NCI-H82 treated with DMSO at 0.1 percent for 48 hours (cell line): ENCODE results near the gene PCDH10.
"Not testable (repeated sequence)": the region's sequence is repeated elsewhere in the genome, so short reads cannot be mapped to it uniquely, and the experiment has no call there.

Source experiments
- DNase-seq: peaks from one replicate; lab custom pipeline; 2025; ENCODE audit not compliant: unreplicated experiment; lab: John Stamatoyannopoulos, UW

The PCDH10 gene

DNA sequence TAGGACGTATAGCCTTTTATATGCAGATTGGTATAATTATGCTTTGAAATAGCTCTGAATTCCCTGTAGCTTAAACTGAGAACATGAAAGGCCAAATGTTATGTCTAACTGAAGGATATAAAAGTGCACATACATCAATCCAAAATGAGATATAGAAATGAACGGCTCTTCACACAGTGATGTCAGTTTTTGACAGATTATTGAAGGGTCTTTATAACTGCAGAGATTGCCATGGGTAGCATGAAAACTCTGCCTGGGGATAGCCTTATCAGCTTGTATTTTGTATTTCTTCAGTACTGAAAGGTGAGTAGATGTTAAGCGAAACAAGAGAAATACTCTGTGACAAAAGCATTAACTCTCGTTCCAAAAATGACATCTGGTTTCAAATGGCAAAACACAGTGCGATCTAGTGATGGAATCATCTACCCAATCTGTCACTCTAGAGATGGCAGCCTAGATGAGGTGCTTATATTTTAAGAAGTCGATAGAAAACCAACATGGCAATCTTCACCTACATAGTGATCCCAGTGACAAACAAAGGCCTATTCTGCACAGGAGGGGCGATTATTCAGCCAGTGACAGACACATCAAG is 59.7 kb downstream of the PCDH10 start:
- no peak for DNase-seq

DNA sequence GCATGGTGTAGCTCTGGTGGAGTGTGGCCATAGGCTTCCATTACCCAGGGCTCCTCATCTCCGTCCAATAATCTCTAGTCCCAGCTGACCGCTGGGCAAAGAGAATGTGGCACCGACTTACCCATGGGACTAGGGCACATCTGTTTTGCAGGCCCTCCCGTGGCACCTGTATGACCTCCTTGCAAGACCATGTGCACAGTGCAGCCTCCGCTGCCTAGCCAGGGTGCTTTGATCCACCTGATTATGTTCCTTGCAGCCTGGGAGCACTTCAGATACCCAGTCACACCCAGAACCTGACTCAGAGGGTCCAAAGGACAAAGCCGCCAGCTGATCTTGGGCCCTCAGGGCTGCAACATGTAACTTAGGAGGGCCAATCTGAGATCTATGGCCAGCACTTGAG is 84.8 kb downstream of the PCDH10 start:
- no peak for DNase-seq

DNA sequence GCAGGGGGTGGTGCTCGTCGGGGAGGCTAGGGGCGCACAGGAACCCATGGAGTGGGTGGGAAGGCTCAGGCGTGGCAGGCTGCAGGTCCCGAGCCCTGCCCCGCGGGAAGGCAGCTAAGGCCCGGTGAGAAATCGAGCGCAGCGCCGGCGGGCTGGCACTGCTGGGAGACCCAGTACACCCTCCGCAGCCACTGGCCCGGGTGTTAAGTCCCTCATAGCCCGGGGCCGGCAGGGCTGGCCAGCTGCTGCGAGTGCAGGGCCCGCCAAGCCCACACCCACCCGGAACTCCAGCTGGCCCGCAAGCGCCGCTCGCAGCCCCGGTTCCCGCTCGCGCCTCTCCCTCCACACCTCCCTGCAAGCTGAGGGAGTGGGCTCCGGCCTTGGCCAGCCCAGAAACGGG is 91.4 kb downstream of the PCDH10 start:
- not testable (repeated sequence) for DNase-seq
